Measurements from ENCODE around the gene GCNA. TPM values are rescaled to one million over a fixed set of nuclear protein-coding genes. Genes with fewer than 3 reads are reported as not detected.
"Not testable (repeated sequence)": the region's sequence is repeated elsewhere in the genome, so short reads cannot be mapped to it uniquely, and the experiment has no call there.

The GCNA gene
- total RNA-seq, 2 experiments from 2014 or later: 4.4 to 5.3 TPM

DNA sequence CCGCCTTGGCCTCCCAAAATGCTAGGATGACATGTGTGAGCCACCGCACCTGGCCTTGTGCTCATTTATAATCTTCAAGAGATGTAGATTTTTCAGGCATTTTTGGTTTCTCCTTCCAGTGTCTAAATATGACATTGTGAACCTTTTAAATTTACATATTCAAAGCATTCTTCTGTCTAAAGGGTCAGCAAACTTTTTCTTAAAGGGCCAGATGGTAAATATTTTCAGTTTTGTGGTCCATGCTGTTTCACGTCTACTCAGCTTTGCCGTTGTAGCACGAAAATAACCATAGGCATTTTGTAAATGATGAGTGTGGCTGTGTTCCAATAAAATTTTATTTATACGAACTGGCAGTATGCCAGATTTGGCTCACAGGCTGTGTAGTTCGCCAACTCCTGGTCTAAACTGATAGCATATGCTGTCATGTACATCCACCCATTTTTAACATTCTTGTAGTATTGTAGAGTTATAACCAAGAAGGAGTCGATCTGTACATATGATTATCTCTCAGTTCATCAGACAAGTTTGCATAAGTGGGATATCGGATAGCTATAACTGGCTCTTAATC is 12.7 kb upstream of the GCNA start:
- no peaks in the 10 kb centered on the region for H3K4me1 Mint-ChIP-seq
- no peak overlapping the region for H3K4me3 Mint-ChIP-seq
- no peaks in the 10 kb centered on the region for H3K27me3 Mint-ChIP-seq
- POLR2A ChIA-PET: no interaction called here
- peaks cover 66% of the 10 kb centered on the region for H3K36me3 Mint-ChIP-seq (ENCODE audit: low read depth)
- no peak for DNase-seq
- no peak overlapping the region for H3K27ac Mint-ChIP-seq
- CTCF ChIA-PET: no interaction called here
- H3K9me3 Mint-ChIP-seq: no peaks in the 10 kb centered on the region

DNA sequence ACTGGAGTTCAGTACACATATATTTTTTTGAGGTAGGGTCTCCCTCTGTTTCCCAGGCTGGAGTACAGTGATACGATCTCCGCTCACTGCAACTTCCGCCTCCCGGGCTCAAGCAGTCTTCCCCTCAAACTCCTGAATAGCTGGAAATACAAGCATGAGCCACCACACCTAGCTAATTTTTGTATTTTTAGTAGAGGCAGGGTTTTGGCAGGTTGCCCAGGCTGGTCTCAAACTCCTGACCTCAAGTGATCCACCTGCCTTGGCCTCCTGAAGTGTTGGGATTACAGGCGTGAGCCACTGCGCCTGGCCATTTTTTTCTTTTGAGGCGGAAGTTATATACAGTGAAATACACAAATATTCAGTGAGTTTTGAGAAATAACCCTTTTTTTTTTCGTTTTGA is 6.8 kb upstream of the GCNA start:
- H3K27ac Mint-ChIP-seq, H3K27me3 Mint-ChIP-seq, DNase-seq, H3K4me1 Mint-ChIP-seq, H3K4me3 Mint-ChIP-seq, H3K9me3 Mint-ChIP-seq, CTCF ChIA-PET, POLR2A ChIA-PET: not testable (repeated sequence)
- peaks cover 69% of the 10 kb centered on the region for H3K36me3 Mint-ChIP-seq (ENCODE audit: low read depth)

DNA sequence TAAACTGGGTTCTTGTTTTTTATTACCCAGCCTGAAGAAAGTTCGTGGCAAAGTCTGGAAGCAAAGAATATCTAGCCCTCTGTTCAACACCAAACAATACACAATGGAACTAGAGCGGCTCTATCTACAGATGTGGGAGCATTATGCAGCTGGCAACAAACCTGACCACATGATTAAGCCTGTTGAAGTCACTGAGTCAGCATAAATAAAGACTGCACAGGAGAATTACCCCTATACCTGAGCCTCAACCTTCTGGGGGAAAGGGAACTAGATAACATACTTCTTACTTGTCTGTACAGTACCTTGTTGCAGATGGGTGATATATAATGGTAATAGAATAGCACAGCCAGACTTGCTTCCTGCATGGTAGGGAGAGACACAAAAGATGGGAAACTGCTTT is 4.6 kb upstream of the GCNA start:
- Mint-ChIP-seq H3K36me3 (ENCODE audit: low read depth) (peaks cover 64% of the 10 kb centered on the region), H3K27ac (no peak overlapping the region), H3K4me3 (no peak overlapping the region), H3K9me3 (no peaks in the 10 kb centered on the region), H3K27me3 (no peaks in the 10 kb centered on the region), H3K4me1 (no peaks in the 10 kb centered on the region)
- POLR2A ChIA-PET: interaction anchor here (1.0 kb wide), 1 partner anchor 29 kb away, joined by 3 read pairs; no protein-coding TSS in a partner anchor
- no peak for DNase-seq
- CTCF ChIA-PET: no interaction called here

DNA sequence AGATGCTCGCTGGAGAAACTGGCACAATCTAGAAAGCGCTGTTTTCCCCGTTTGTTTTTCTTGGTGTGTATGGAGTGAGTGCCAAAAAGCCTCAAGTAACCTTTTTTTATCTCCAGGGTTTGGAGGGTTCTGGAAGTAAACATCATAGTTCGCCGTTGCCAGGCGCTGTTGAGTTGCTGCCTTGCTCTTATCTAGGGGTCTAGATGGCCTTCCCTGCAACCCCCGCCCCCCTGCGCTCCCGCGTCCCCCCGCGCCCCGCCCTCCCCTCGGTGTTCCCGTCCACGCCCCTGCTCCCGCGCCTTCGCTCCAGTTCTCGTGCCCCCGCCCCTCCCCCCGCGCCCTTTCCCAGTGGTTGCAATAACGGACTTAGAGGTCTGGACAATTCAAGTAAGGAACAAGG is 555 bp upstream of the GCNA start:
- no peak overlapping the region for H3K27ac Mint-ChIP-seq
- H3K4me1 Mint-ChIP-seq: no peaks in the 10 kb centered on the region
- ChIA-PET CTCF (interaction anchor here (0.7 kb wide), 1 partner anchor 172 kb away, joined by 3 read pairs; no protein-coding TSS in a partner anchor), POLR2A (no interaction called here)
- H3K36me3 Mint-ChIP-seq (ENCODE audit: low read depth): peaks cover 61% of the 10 kb centered on the region
- H3K4me3 Mint-ChIP-seq: no peak overlapping the region
- no peak for DNase-seq
- no peaks in the 10 kb centered on the region for H3K27me3 Mint-ChIP-seq
- no peaks in the 10 kb centered on the region for H3K9me3 Mint-ChIP-seq

DNA sequence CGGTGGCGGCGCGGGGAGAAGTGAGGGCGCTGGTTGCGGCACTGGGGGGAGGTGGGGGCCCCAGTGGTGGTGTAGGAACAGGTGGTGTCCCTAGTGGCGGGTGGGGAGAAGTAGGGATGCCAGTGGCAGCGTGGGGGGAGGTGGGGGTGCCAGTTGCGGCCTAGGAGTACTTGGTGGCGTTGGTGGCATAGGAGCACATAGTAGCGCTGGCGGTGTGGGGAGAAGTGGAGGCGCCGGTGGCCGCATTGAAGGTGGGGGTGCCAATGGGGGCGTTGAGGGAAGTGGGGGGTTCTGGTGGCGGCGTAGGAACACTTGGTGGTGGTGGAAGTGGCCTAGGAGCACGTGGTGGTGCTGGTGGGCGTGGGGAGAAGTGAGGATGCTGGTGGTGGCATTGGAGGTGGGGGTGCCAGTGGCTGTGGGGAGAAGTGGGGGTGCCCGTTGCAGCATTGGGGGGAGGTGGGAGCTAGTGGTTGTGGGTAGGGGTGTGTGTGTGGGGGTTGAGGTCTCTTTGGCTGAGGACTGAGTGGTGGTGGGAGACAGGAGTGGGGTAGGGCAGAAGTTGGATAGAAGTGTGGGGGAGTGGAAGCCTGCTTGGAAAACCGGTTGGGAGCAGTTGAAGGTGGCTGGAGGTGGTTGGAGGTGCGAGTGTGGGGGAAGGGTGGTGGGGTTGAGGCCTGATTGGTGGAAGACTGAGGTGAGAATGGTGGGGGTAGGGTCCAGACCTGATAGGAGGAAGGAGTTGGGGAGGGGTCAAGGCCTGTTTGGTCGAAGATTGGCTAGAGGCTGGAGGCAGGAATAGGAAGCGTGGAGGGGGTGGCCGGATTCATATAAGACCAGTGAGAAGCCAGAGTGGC is 1.1 kb downstream of the GCNA start:
- no peaks in the 10 kb centered on the region for H3K9me3 Mint-ChIP-seq
- ChIA-PET CTCF (no interaction called here), POLR2A (no interaction called here)

DNA sequence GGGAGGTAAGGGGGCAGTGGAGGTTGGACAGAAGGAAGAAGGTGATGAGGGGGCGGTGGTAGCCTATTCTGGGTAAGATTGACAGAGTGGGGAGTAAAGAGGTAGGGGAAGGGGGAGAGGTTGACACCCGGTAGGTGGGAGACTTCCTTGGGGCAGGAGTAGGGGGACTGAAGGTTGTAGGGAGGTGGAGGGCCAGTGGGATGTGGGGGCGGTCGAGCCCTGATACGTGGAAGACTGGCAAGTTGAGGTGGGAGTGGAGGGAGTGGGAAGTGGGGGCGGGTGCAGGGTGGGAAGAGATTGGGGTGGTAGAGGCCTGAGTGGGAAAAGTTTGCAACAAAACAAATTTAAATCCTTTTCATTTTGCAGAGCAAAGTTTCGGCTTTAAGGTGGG is 1.7 kb downstream of the GCNA start:
- Mint-ChIP-seq H3K4me1 (no peaks in the 10 kb centered on the region), H3K36me3 (ENCODE audit: low read depth) (peaks cover 40% of the 10 kb centered on the region), H3K9me3 (no peaks in the 10 kb centered on the region), H3K27ac (no peak overlapping the region), H3K4me3 (no peak overlapping the region), H3K27me3 (no peaks in the 10 kb centered on the region)
- CTCF ChIA-PET: no interaction called here
- DNase-seq: no peak
- POLR2A ChIA-PET: no interaction called here

More for the DNA sequence above, 1.1 kb downstream of the GCNA start:
- no peak for DNase-seq
- Mint-ChIP-seq H3K4me1 (no peaks in the 10 kb centered on the region), H3K36me3 (ENCODE audit: low read depth) (peaks cover 46% of the 10 kb centered on the region), H3K27ac (no peak overlapping the region), H3K27me3 (no peaks in the 10 kb centered on the region), H3K4me3 (no peak overlapping the region)

DNA sequence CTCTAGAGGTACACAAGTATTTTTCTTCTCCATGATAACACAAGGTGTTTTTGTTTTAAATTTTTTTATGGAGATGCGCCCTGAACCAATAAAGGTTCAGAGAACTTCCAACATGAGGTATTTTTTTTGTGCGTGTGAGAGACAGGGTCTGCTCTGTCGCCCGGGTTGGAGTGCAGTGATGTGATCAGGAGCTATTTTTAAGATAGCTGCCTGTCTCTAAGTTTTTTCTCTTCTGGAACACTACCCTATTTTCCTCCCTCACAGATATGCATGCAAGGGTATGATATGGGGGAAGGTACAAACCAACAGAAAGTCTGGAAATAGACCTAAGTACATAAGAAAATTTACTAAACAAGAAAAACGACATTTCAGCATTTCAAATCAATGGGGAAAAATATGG is 3.0 kb downstream of the GCNA start:
- Mint-ChIP-seq H3K27me3 (no peaks in the 10 kb centered on the region), H3K36me3 (ENCODE audit: low read depth) (peaks cover 34% of the 10 kb centered on the region), H3K27ac (no peak overlapping the region), H3K4me1 (no peaks in the 10 kb centered on the region), H3K9me3 (no peaks in the 10 kb centered on the region), H3K4me3 (no peak overlapping the region)
- DNase-seq: no peak
- CTCF ChIA-PET: interaction anchor here (0.8 kb wide), 1 partner anchor 71 kb away, joined by 3 read pairs; no protein-coding TSS in a partner anchor
- POLR2A ChIA-PET: no interaction called here

DNA sequence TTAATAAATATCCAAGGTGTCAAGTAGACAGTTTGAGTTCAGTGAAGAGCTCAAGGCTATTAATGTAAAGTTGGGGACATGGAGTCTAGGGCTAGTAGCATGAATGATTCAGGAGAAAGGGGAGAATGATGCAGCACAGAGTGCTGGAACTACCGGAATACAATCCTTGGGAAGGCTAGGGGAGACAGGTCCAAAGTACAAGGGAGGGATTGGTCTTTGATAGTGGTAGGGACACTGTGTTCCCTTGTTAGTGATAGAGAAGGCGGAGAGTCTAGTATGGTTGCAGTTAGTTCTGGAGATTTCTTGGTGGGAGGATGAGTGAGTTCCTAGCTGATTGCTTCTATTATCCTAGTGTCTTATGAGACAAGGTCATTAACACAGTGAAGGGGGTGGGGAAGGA is 8.7 kb downstream of the GCNA start:
- Mint-ChIP-seq H3K36me3 (ENCODE audit: low read depth) (peaks cover 10% of the 10 kb centered on the region), H3K27ac (no peak overlapping the region), H3K4me3 (no peak overlapping the region), H3K4me1 (peaks cover 5% of the 10 kb centered on the region), H3K9me3 (no peaks in the 10 kb centered on the region), H3K27me3 (no peaks in the 10 kb centered on the region)
- ChIA-PET POLR2A (no interaction called here), CTCF (no interaction called here)
- DNase-seq: no peak

DNA sequence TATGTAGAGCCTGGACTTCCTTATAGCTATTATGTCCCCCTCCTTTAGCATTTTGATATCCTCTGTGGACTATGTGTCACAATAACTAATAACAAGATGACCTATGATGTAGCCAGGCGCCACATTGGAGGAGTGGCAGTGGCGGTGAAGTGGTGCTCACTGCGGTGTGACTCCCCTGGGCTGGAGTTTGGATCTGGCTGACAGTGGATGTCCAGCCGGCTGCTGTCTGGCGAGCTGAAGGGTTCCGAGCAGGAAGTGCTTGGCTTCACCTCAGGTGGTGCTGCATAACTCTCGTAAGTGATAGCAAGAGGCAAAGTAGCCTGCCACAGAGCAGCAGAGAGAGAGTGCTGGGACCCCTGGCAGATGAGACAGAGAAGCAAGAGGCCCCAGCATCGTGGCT is 15.0 kb downstream of the GCNA start:
- H3K27ac Mint-ChIP-seq, H3K4me3 Mint-ChIP-seq, CTCF ChIA-PET, DNase-seq, H3K4me1 Mint-ChIP-seq, H3K27me3 Mint-ChIP-seq, POLR2A ChIA-PET, H3K9me3 Mint-ChIP-seq: not testable (repeated sequence)
- peaks cover 16% of the 10 kb centered on the region for H3K36me3 Mint-ChIP-seq (ENCODE audit: low read depth)

DNA sequence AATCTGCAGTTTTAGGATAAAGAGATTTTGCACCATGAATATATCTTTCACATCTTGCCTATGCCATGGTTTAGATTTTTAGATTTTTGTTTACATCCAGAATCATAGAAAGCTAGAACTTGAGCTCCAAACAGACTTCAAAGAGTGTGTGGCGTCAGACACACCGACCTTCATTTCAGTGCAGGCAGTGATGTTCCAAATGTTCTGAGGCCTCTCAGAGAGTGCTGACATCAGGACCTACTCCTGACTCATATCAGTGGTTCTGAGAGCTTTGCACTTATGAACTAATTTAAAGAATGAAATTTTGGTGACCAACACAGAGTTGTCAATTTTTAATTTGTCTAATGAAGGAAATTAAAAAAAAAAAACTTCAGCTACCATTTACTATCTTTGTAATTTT is 21.7 kb downstream of the GCNA start:
- H3K4me3 Mint-ChIP-seq: no peak overlapping the region
- H3K27me3 Mint-ChIP-seq: no peaks in the 10 kb centered on the region
- no peak overlapping the region for H3K27ac Mint-ChIP-seq
- POLR2A ChIA-PET: interaction anchor here (1.0 kb wide), 1 partner anchor 19 kb away, joined by 3 read pairs; no protein-coding TSS in a partner anchor
- H3K36me3 Mint-ChIP-seq (ENCODE audit: low read depth): peaks cover 62% of the 10 kb centered on the region
- no peaks in the 10 kb centered on the region for H3K9me3 Mint-ChIP-seq
- peaks cover 12% of the 10 kb centered on the region for H3K4me1 Mint-ChIP-seq
- no peak for DNase-seq
- CTCF ChIA-PET: interaction anchor here (1.1 kb wide), 1 partner anchor 52 kb away, joined by 3 read pairs; no protein-coding TSS in a partner anchor

DNA sequence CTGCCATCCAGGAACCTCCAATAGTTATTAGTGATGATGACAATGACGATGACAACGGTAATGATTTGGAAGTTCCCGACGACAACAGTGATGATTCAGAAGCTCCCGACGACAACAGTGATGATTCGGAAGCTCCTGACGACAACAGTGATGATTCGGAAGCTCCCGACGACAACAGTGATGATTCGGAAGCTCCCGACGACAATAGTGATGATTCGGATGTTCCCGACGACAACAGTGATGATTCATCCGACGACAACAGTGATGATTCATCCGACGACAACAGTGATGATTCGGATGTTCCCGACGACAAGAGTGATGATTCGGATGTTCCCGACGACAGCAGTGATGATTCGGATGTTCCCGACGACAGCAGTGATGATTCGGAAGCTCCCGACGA is 25.4 kb downstream of the GCNA start:
- Mint-ChIP-seq H3K9me3 (no peaks in the 10 kb centered on the region), H3K4me1 (peaks cover 43% of the 10 kb centered on the region), H3K27me3 (no peaks in the 10 kb centered on the region), H3K36me3 (ENCODE audit: low read depth) (peaks cover 71% of the 10 kb centered on the region), H3K4me3 (no peak overlapping the region), H3K27ac (no peak overlapping the region)
- ChIA-PET POLR2A (no interaction called here), CTCF (no interaction called here)
- no peak for DNase-seq

DNA sequence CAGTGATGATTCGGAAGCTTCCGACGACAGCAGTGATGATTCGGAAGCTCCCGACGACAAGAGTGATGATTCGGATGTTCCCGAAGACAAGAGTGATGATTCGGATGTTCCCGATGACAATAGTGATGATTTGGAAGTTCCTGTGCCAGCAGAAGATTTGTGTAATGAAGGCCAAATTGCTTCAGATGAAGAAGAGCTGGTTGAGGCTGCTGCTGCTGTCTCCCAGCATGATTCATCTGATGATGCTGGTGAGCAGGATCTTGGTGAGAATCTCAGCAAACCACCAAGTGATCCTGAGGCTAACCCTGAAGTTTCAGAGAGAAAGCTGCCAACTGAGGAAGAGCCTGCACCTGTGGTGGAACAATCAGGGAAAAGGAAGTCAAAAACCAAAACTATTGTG is 25.9 kb downstream of the GCNA start:
- Mint-ChIP-seq H3K36me3 (ENCODE audit: low read depth) (peaks cover 75% of the 10 kb centered on the region), H3K4me1 (peaks cover 48% of the 10 kb centered on the region), H3K27me3 (no peaks in the 10 kb centered on the region), H3K9me3 (no peaks in the 10 kb centered on the region), H3K4me3 (no peak overlapping the region), H3K27ac (no peak overlapping the region)
- DNase-seq: no peak
- CTCF ChIA-PET: no interaction called here
- POLR2A ChIA-PET: no interaction called here

DNA sequence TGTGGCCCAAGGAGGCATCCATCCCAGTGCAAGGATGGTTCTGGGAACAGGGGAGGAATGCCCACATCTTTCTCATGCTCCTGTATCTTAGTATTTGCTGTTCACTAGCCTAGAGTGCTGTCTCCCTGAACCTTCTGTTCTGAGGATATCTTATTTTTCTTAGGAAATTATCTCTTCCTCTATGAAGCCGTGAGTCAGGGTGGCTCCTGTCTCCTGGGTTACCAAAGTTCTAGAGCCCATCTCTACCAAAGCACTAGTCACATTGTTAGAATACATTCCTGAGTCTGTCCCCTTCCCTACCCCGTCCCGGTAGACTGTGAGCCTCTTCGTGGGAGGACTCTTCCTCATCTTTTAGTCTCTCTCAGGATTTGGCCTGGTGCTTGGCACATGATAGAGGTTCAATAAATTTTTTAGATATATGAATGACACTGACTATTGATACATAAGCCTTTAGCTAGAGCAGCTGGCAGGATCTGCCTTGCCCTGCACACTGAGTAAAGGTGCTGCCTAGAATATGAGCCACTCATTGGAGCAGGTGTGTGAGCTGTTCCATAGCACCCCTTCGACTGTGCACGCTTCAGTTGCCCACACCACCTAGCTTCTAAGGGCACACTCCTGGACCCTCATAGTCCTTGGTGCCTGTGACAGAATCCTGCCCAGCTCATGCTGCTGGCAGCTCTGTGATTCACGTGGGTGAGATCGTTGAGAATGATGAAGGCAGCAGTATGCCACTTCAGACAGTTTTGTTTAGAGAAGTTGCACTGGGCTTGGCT is 26.7 kb downstream of the GCNA start:
- H3K9me3 Mint-ChIP-seq: no peaks in the 10 kb centered on the region
- no peak overlapping the region for H3K4me3 Mint-ChIP-seq
- H3K27ac Mint-ChIP-seq: peak overlapping the region; percentile 26
- H3K27me3 Mint-ChIP-seq: no peaks in the 10 kb centered on the region
- ChIA-PET POLR2A (interaction anchor here (0.6 to 2.1 kb wide), 2 partner anchors 18 to 239 kb away, joined by 3 to 7 read pairs; partner anchors contain the start of gene TAF1), CTCF (no interaction called here)
- no peak for DNase-seq
- peaks cover 76% of the 10 kb centered on the region for H3K36me3 Mint-ChIP-seq (ENCODE audit: low read depth)
- peaks cover 54% of the 10 kb centered on the region for H3K4me1 Mint-ChIP-seq
